HG03175 (cell line): ENCODE data around the gene AGT.
"Not testable (repeated sequence)": the region's sequence is repeated elsewhere in the genome, so short reads cannot be mapped to it uniquely, and the experiment has no call there.

Experiments
- ATAC-seq: cut with Tn5 transposase; IDR thresholded peaks from one replicate; pipeline ENCODE4 v1.9.1; 2021; ENCODE audit warnings: mild to moderate bottlenecking, moderate library complexity; ENCODE audit not compliant: unreplicated experiment

Gene AGT

GRCh38 chr1:230708631-230709580 is 5.0 kb downstream of the AGT start:
- no peak for ATAC-seq

- no peak for ATAC-seq
These were observed 5.9 kb downstream of the AGT start for GRCh38 chr1:230707732-230708630.

- ATAC-seq, result no peak
These were observed 6.8 kb downstream of the AGT start for GRCh38 chr1:230706887-230707731.

GRCh38 chr1:230706020-230706699 is 7.8 kb downstream of the AGT start:
- no peak for ATAC-seq

GRCh38 chr1:230705289-230706019 is 8.5 kb downstream of the AGT start:
- no peak for ATAC-seq

GRCh38 chr1:230704830-230705229 is 9.1 kb downstream of the AGT start:
- ATAC-seq, result no peak

- no peak for ATAC-seq
These were observed 10.1 kb downstream of the AGT start for GRCh38 chr1:230703679-230704385.

GRCh38 chr1:230702934-230703678 is 10.8 kb downstream of the AGT start:
- no peak for ATAC-seq

GRCh38 chr1:230701895-230702768 is 11.8 kb downstream of the AGT start:
- ATAC-seq, result no peak

GRCh38 chr1:230701434-230701833 is 12.5 kb downstream of the AGT start:
- no peak for ATAC-seq

GRCh38 chr1:230700132-230700531 is 13.8 kb downstream of the AGT start:
- ATAC-seq, result no peak

- ATAC-seq, result no peak
These were observed 14.2 kb downstream of the AGT start for GRCh38 chr1:230699716-230700115.

- not testable (repeated sequence) for ATAC-seq
These were observed 15.0 kb downstream of the AGT start for GRCh38 chr1:230698964-230699363.

- ATAC-seq, result no peak
These were observed 15.8 kb downstream of the AGT start for GRCh38 chr1:230698130-230698529.

GRCh38 chr1:230696722-230697437 is 17.0 kb downstream of the AGT start:
- ATAC-seq, result no peak

- no peak for ATAC-seq
These were observed 17.7 kb downstream of the AGT start for GRCh38 chr1:230696218-230696617.

GRCh38 chr1:230694991-230695390 is 18.9 kb downstream of the AGT start:
- no peak for ATAC-seq
